Ishikawa (cell line): ENCODE measurements around the gene CAMK1D.

Source experiments
- CEBPB ChIP-seq: IDR thresholded peaks from 2 replicates; pipeline ENCODE4 v1.6.1; 2012
- CREB1 ChIP-seq: IDR thresholded peaks from 2 replicates; pipeline ENCODE4 v1.6.1; 2012; ENCODE audit warnings: low read depth
- EGR1 ChIP-seq: IDR thresholded peaks from 2 replicates; pipeline ENCODE4 v1.6.1; 2012
- EP300 ChIP-seq: IDR thresholded peaks from 2 replicates; pipeline ENCODE4 v1.6.1; 2012; ENCODE audit warnings: borderline replicate concordance
- MAX ChIP-seq: IDR thresholded peaks from 2 replicates; pipeline ENCODE4 v1.6.1; 2012
- RAD21 ChIP-seq: IDR thresholded peaks from 2 replicates; pipeline ENCODE4 v1.6.1; 2012; ENCODE audit warnings: low read depth
- REST ChIP-seq: IDR thresholded peaks from 2 replicates; pipeline ENCODE4 v1.6.1; 2012; ENCODE audit warnings: low read depth, mild to moderate bottlenecking
- TAF1 ChIP-seq: IDR thresholded peaks from 2 replicates; pipeline ENCODE4 v1.6.1; 2012; ENCODE audit warnings: low read depth, mild to moderate bottlenecking
- TCF12 ChIP-seq: IDR thresholded peaks from 2 replicates; pipeline ENCODE4 v1.6.1; 2012; ENCODE audit warnings: low read depth
- TEAD4 ChIP-seq: IDR thresholded peaks from 2 replicates; pipeline ENCODE4 v1.6.1; 2012
- YY1 ChIP-seq: IDR thresholded peaks from 2 replicates; pipeline ENCODE4 v1.6.1; 2012; ENCODE audit warnings: low read depth

- no peak for TF ChIP-seq YY1
- no peak for TF ChIP-seq EP300
- TF ChIP-seq REST, result no peak
- no peak for TF ChIP-seq MAX
- TF ChIP-seq RAD21, result no peak
- TF ChIP-seq TAF1, result no peak
- no peak for TF ChIP-seq CREB1
- no peak for TF ChIP-seq CEBPB
- TF ChIP-seq EGR1, result no peak
- TF ChIP-seq TEAD4, result no peak
- no peak for TF ChIP-seq TCF12
Observed at GRCh38 chr10:12418000-12418399, 68.7 kb downstream of the CAMK1D start.
